GM13977 (cell line): ENCODE data around the gene ADI1.

Source experiments
- DNase-seq: peaks from one replicate; pipeline ENCODE4 v3.0.0; 2012; ENCODE audit warnings: low spot score
- in situ Hi-C: fragments of 300-500 bp; cut with MboI; formaldehyde crosslinking; loops from one replicate; pipeline ENCODE4 v1.12.0; 2022; ENCODE audit warnings: low sequenced_read_pairs, low pct_unique_long_range_greater_than_20kb, mixed read lengths, inconsistent platforms; ENCODE audit not compliant: unreplicated experiment
- TF ChIP-seq, protein P1 (sequence below): IDR thresholded peaks from 2 replicates; pipeline ENCODE4 v1.5.1; 2012; ENCODE audit warnings: mild to moderate bottlenecking, control low read depth; ENCODE audit not compliant: insufficient read depth; ENCODE audit errors: extremely low read depth, missing control alignments

ADI1 gene

GRCh38 chr2:3479430-3480320 lies 39.7 kb downstream of the ADI1 start:
- no peak for DNase-seq
- in situ Hi-C loops: no loop called here
- TF ChIP-seq, protein P1, sequence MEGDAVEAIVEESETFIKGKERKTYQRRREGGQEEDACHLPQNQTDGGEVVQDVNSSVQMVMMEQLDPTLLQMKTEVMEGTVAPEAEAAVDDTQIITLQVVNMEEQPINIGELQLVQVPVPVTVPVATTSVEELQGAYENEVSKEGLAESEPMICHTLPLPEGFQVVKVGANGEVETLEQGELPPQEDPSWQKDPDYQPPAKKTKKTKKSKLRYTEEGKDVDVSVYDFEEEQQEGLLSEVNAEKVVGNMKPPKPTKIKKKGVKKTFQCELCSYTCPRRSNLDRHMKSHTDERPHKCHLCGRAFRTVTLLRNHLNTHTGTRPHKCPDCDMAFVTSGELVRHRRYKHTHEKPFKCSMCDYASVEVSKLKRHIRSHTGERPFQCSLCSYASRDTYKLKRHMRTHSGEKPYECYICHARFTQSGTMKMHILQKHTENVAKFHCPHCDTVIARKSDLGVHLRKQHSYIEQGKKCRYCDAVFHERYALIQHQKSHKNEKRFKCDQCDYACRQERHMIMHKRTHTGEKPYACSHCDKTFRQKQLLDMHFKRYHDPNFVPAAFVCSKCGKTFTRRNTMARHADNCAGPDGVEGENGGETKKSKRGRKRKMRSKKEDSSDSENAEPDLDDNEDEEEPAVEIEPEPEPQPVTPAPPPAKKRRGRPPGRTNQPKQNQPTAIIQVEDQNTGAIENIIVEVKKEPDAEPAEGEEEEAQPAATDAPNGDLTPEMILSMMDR: no peak

- in situ Hi-C loops: no loop called here
- no peak for DNase-seq
- TF ChIP-seq, protein P1: no peak
These were observed 40.4 kb downstream of the ADI1 start for GRCh38 chr2:3478846-3479385.

DNA sequence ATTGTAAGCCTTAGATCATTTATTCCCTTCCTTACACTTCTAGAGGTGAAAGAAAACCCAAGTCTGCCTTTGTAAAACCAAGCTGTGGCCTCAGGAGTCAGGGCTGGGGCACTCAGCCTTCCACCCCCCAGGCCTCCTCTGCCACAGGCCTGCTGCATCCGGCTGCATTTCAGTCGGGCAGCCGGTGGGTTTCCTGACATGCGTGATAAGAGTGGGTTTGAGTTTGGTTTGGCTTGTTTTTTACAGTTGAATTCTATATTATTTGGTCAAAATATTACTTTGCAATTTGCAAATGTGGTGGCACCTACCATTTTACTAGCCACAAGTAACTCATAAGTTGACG lies 42.4 kb downstream of the ADI1 start:
- DNase-seq: no peak
- TF ChIP-seq, protein P1: no peak
- in situ Hi-C loops: no loop called here

DNA sequence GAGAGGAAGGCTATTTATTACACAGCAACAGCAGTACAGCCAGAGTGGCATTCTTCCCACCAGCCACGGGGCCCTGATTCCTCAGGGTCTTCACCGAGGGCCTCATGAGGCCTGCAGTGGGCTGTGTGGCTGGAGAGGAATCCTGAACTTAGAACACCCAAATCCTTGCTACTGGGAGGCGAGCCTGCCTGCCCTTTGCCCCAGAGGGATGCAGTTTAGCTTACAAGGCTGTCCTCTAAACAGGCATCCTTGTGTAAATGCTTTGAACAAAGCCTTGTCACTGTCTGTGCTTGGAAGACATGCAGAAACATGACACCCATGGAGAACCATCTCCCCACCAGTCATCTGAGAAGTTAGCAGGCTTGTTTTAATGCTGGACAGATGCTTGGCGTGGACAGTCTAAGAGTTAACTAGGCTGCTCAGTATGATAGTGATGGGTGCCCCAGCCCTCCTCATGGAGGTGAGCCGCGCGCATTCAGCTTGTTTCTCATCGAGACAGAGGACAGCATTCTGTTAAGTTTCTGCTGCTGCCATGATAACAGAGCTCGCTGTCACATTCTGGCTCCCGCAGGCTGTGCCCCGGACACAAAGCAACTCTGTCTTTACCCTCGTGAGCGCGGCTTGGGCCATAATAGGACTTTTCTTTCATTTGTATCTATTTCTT lies 42.9 kb downstream of the ADI1 start:
- no peak for DNase-seq
- TF ChIP-seq, protein P1: no peak
- in situ Hi-C loops: no loop called here

DNA sequence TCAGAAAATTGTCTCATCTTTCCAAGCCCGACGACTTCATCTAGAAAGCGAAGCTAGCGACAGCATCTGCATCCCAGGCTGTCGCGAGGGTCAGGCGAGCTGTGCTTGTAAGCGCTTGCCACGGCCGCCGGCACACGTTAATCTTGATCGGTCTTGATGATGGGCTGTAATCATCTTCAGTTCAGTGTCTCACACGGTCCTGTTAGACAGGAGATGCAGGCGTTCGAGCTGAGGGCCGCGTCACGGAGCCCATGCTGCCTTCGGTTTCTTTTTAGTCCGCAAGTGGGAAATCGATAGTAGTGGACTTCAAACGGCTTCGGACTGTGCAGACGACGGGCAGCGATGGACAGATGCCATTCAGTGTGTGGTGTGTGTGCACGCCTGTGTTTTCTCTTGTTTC lies 43.6 kb downstream of the ADI1 start:
- in situ Hi-C loops: no loop called here
- no peak for DNase-seq
- TF ChIP-seq, protein P1: no peak

- TF ChIP-seq, protein P1: no peak
- in situ Hi-C loops: no loop called here
These were observed 46.4 kb downstream of the ADI1 start for GRCh38 chr2:3472966-3473365.

More at GRCh38 chr2:3472966-3473365, 46.4 kb downstream of the ADI1 start:
- no peak for DNase-seq
